Parathyroid adenoma (tissue), 2 donors: Measurements from ENCODE around the gene LIPC.

Source experiments
- H2AFZ ChIP-seq: fragments of 300-600 bp; sonication (generic); one replicate; pipeline ENCODE4 v1.7.0; 2017; ENCODE audit warnings: antibody characterized with exemption, mild to moderate bottlenecking
- H3K27ac ChIP-seq: fragments of 300-600 bp; sonication (generic); one replicate; pipeline ENCODE4 v1.7.0; 2017
- H3K27me3 ChIP-seq: fragments of 300-600 bp; sonication (generic); one replicate; pipeline ENCODE4 v1.7.0; 2017; ENCODE audit warnings: low read length; ENCODE audit not compliant: control insufficient read depth, insufficient read depth
- H3K36me3 ChIP-seq: fragments of 300-600 bp; sonication (generic); one replicate; pipeline ENCODE4 v1.7.0; 2017; ENCODE audit warnings: low read length; ENCODE audit not compliant: control insufficient read depth, insufficient read depth
- H3K4me1 ChIP-seq: fragments of 300-600 bp; sonication (generic); one replicate; pipeline ENCODE4 v1.7.0; 2017; ENCODE audit warnings: control low read depth
- H3K4me2 ChIP-seq: fragments of 300-600 bp; sonication (generic); one replicate; pipeline ENCODE4 v1.7.0; 2017; ENCODE audit warnings: low read length
- H3K4me3 ChIP-seq: fragments of 300-600 bp; sonication (generic); one replicate; pipeline ENCODE4 v1.7.0; 2017; ENCODE audit warnings: low read depth, low read length
- H3K79me2 ChIP-seq: fragments of 300-600 bp; sonication (generic); one replicate; pipeline ENCODE4 v1.7.0; 2017; ENCODE audit warnings: control low read depth
- H3K9ac ChIP-seq: fragments of 300-600 bp; sonication (generic); one replicate; pipeline ENCODE4 v1.7.0; 2017; ENCODE audit warnings: mild to moderate bottlenecking
- H3K9me3 ChIP-seq: fragments of 300-600 bp; sonication (generic); one replicate; pipeline ENCODE4 v1.7.0; 2017; ENCODE audit warnings: low read length; ENCODE audit not compliant: control insufficient read depth
- TF ChIP-seq, protein P1 (sequence below): fragments of 300-600 bp; sonication (generic); IDR thresholded peaks from one replicate; pipeline ENCODE4 v1.7.0; 2017; ENCODE audit warnings: antibody characterized with exemption, mild to moderate bottlenecking
- donor health status: primary hyperparathyroidism.

The LIPC gene

GRCh38 chr15:58556028-58556361 is 124.2 kb downstream of the LIPC start:
- TF ChIP-seq, protein P1, sequence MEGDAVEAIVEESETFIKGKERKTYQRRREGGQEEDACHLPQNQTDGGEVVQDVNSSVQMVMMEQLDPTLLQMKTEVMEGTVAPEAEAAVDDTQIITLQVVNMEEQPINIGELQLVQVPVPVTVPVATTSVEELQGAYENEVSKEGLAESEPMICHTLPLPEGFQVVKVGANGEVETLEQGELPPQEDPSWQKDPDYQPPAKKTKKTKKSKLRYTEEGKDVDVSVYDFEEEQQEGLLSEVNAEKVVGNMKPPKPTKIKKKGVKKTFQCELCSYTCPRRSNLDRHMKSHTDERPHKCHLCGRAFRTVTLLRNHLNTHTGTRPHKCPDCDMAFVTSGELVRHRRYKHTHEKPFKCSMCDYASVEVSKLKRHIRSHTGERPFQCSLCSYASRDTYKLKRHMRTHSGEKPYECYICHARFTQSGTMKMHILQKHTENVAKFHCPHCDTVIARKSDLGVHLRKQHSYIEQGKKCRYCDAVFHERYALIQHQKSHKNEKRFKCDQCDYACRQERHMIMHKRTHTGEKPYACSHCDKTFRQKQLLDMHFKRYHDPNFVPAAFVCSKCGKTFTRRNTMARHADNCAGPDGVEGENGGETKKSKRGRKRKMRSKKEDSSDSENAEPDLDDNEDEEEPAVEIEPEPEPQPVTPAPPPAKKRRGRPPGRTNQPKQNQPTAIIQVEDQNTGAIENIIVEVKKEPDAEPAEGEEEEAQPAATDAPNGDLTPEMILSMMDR: no peak
- H3K9ac ChIP-seq: no peak overlapping the region
- no peaks in the 10 kb centered on the region for H3K36me3 ChIP-seq
- no peaks in the 10 kb centered on the region for H3K79me2 ChIP-seq
- H3K9me3 ChIP-seq: no peaks in the 10 kb centered on the region
- H2AFZ ChIP-seq: no peak overlapping the region
- no peak overlapping the region for H3K27ac ChIP-seq
- H3K4me2 ChIP-seq: no peak overlapping the region
- no peak overlapping the region for H3K4me3 ChIP-seq
- H3K4me1 ChIP-seq: no peaks in the 10 kb centered on the region
- H3K27me3 ChIP-seq: no peaks in the 10 kb centered on the region

GRCh38 chr15:58556541-58556940 is 124.8 kb downstream of the LIPC start:
- Histone ChIP-seq H3K4me1 (no peaks in the 10 kb centered on the region), H3K4me3 (no peak overlapping the region), H3K36me3 (no peaks in the 10 kb centered on the region), H3K4me2 (no peak overlapping the region), H3K9me3 (no peaks in the 10 kb centered on the region), H3K27me3 (no peaks in the 10 kb centered on the region), H2AFZ (no peak overlapping the region), H3K27ac (no peak overlapping the region), H3K9ac (no peak overlapping the region), H3K79me2 (no peaks in the 10 kb centered on the region)
- TF ChIP-seq, protein P1: no peak

- TF ChIP-seq, protein P1: no peak
- no peaks in the 10 kb centered on the region for H3K9me3 ChIP-seq
Observed at GRCh38 chr15:58558777-58559176, 127.0 kb downstream of the LIPC start.

DNA sequence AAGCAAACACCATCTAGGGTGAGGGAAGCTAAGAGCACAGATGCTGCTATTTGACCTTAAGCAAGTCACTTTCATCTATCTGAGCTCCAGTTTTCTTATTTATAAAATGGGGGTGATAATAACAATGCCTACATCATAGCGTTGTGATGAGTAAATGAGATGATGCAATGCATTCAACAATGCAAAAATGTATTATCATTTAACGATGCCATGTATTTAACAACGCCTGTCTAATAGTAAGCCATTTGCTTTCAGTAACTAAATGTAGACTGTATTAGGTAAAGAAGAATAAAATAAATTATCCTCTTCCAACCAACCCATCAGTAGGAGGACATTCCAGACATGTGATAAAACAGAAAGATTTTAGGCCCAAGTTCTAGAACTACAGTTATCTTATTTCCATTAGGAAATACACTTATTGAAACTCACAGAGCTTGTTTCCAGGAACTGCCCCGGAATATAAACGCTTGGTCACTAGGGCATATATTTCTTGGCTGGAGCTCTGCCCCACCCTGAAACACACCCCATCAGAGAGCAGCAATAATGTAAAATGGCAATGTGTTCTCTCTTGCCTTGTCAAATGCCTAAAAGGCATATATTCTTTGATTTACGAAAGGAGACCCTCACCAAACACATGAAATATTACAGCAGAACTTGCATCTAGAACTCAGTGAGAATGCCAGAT is 128.3 kb downstream of the LIPC start:
- TF ChIP-seq, protein P1: no peak
- Histone ChIP-seq H3K36me3 (no peaks in the 10 kb centered on the region), H3K4me1 (no peaks in the 10 kb centered on the region), H2AFZ (no peak overlapping the region), H3K27me3 (no peaks in the 10 kb centered on the region), H3K27ac (no peak overlapping the region), H3K9ac (no peak overlapping the region), H3K79me2 (no peaks in the 10 kb centered on the region), H3K9me3 (no peaks in the 10 kb centered on the region), H3K4me2 (no peak overlapping the region), H3K4me3 (no peak overlapping the region)

More at GRCh38 chr15:58558777-58559176, 127.0 kb downstream of the LIPC start:
- Histone ChIP-seq H3K4me3 (no peak overlapping the region), H3K27me3 (no peaks in the 10 kb centered on the region), H3K27ac (no peak overlapping the region), H3K79me2 (no peaks in the 10 kb centered on the region), H2AFZ (no peak overlapping the region), H3K4me1 (no peaks in the 10 kb centered on the region), H3K36me3 (no peaks in the 10 kb centered on the region), H3K4me2 (no peak overlapping the region), H3K9ac (no peak overlapping the region)

GRCh38 chr15:58561321-58561720 is 129.5 kb downstream of the LIPC start:
- TF ChIP-seq, protein P1: no peak
- Histone ChIP-seq H3K4me2 (no peak overlapping the region), H3K27ac (no peak overlapping the region)

More at GRCh38 chr15:58561321-58561720, 129.5 kb downstream of the LIPC start:
- no peak overlapping the region for H2AFZ ChIP-seq
- no peaks in the 10 kb centered on the region for H3K79me2 ChIP-seq
- H3K36me3 ChIP-seq: no peaks in the 10 kb centered on the region
- H3K9me3 ChIP-seq: no peaks in the 10 kb centered on the region
- no peaks in the 10 kb centered on the region for H3K27me3 ChIP-seq
- H3K4me1 ChIP-seq: no peaks in the 10 kb centered on the region
- no peak overlapping the region for H3K9ac ChIP-seq
- H3K4me3 ChIP-seq: no peak overlapping the region
